Loucy (cell line): Measurements from ENCODE around the gene TPST2.

Experiments used
- H2AFZ ChIP-seq: fragments of 200-600 bp; sonication (generic); 2 replicates; pipeline ENCODE4 v1.6.0; 2016; ENCODE audit warnings: antibody characterized with exemption, mild to moderate bottlenecking, low read length, moderate library complexity
- H3F3A ChIP-seq: fragments of 200-600 bp; 2 replicates; pipeline ENCODE4 v1.6.0; 2016; ENCODE audit warnings: antibody characterized with exemption, low read depth, mild to moderate bottlenecking
- H3K27me3 ChIP-seq: fragments of 200-600 bp; sonication (generic); 2 replicates; pipeline ENCODE4 v1.6.1; 2014; ENCODE audit warnings: low read length, mild to moderate bottlenecking; ENCODE audit not compliant: insufficient read depth, poor library complexity, severe bottlenecking
- H3K36me3 ChIP-seq: fragments of 200-600 bp; sonication (generic); 2 replicates; pipeline ENCODE4 v1.6.1; 2016; ENCODE audit warnings: low read length; ENCODE audit not compliant: insufficient read depth
- H3K4me1 ChIP-seq: fragments of 200-600 bp; sonication (generic); 2 replicates; pipeline ENCODE4 v1.5.1; 2014; ENCODE audit warnings: low read length, mild to moderate bottlenecking; ENCODE audit not compliant: insufficient read depth, poor library complexity, severe bottlenecking
- H3K4me2 ChIP-seq: fragments of 200-600 bp; sonication (generic); 2 replicates; pipeline ENCODE4 v1.6.0; 2014; ENCODE audit warnings: antibody characterized with exemption, low read length, low read depth, mild to moderate bottlenecking; ENCODE audit not compliant: poor library complexity, severe bottlenecking
- H3K4me3 ChIP-seq: fragments of 200-600 bp; sonication (generic); 2 replicates; pipeline ENCODE4 v1.5.1; 2014; ENCODE audit warnings: low read length, mild to moderate bottlenecking, mixed read lengths; ENCODE audit not compliant: poor library complexity, severe bottlenecking
- H3K79me2 ChIP-seq: fragments of 200-600 bp; sonication (generic); 2 replicates; pipeline ENCODE4 v1.6.1; 2014; ENCODE audit warnings: low read length; ENCODE audit not compliant: insufficient read depth
- H3K9ac ChIP-seq: fragments of 200-600 bp; sonication (generic); 2 replicates; pipeline ENCODE4 v1.6.0; 2014; ENCODE audit warnings: mild to moderate bottlenecking, low read depth, low read length, moderate library complexity; ENCODE audit not compliant: poor library complexity, severe bottlenecking
- H3K9me2 ChIP-seq: fragments of 200-600 bp; sonication (generic); replicated peaks from 2 replicates; pipeline ENCODE4 v1.6.1; 2016; ENCODE audit warnings: low read depth, low read length, mixed read lengths
- H3K9me3 ChIP-seq: fragments of 200-600 bp; sonication (generic); 2 replicates; pipeline ENCODE4 v1.6.1; 2014; ENCODE audit warnings: mild to moderate bottlenecking, antibody characterized with exemption, low read length, low read depth; ENCODE audit not compliant: insufficient read depth
- H4K20me1 ChIP-seq: fragments of 200-600 bp; sonication (generic); 2 replicates; pipeline ENCODE4 v1.6.0; 2014; ENCODE audit warnings: antibody characterized with exemption, low read length, mild to moderate bottlenecking; ENCODE audit not compliant: insufficient read depth, poor library complexity, severe bottlenecking
- EZH2phosphoT487 ChIP-seq: fragments of 200-600 bp; IDR thresholded peaks from 2 replicates; pipeline ENCODE4 v1.6.1; 2018; ENCODE audit warnings: antibody characterized with exemption, mild to moderate bottlenecking, moderate library complexity, borderline replicate concordance
- TF ChIP-seq, protein P1 (sequence below): fragments of 200-600 bp; sonication (generic); conservative IDR thresholded peaks from 2 replicates; pipeline ENCODE4 v1.5.1; 2014; ENCODE audit warnings: mild to moderate bottlenecking, antibody characterized with exemption, low read length

The TPST2 gene

DNA sequence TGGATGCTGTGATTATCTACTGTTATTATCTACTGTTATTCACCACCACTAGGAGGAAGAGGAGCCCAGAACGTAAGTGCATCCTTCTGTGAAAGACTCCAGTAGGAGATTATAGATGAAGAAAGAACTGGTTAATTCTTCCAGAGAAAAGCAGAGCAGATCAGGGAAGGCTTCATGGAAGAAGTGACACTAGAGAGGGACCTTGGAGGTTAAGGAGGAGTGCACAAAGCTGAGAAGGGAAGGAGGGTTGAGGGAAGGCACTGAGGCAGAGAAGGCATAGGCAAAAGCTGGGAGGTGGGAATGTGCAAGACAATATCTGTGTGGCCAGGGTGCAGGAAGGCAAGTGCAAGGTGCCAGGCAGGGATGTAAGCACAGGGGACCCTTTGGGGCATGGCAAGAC is 14.4 kb upstream of the TPST2 start:
- no peaks in the 10 kb centered on the region for H4K20me1 ChIP-seq
- H3K79me2 ChIP-seq, result no peaks in the 10 kb centered on the region
- H3K9ac ChIP-seq, result no peak overlapping the region
- H3K27me3 ChIP-seq, result no peaks in the 10 kb centered on the region
- no peak overlapping the region for H3K4me2 ChIP-seq
- TF ChIP-seq, protein P1, sequence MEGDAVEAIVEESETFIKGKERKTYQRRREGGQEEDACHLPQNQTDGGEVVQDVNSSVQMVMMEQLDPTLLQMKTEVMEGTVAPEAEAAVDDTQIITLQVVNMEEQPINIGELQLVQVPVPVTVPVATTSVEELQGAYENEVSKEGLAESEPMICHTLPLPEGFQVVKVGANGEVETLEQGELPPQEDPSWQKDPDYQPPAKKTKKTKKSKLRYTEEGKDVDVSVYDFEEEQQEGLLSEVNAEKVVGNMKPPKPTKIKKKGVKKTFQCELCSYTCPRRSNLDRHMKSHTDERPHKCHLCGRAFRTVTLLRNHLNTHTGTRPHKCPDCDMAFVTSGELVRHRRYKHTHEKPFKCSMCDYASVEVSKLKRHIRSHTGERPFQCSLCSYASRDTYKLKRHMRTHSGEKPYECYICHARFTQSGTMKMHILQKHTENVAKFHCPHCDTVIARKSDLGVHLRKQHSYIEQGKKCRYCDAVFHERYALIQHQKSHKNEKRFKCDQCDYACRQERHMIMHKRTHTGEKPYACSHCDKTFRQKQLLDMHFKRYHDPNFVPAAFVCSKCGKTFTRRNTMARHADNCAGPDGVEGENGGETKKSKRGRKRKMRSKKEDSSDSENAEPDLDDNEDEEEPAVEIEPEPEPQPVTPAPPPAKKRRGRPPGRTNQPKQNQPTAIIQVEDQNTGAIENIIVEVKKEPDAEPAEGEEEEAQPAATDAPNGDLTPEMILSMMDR, result no peak
- TF ChIP-seq EZH2phosphoT487, result no peak
- H3K36me3 ChIP-seq, result no peaks in the 10 kb centered on the region
- no peak overlapping the region for H2AFZ ChIP-seq
- H3K9me3 ChIP-seq, result no peaks in the 10 kb centered on the region
- no peaks in the 10 kb centered on the region for H3F3A ChIP-seq
- H3K4me3 ChIP-seq, result no peak overlapping the region
- peaks cover 4% of the 10 kb centered on the region for H3K4me1 ChIP-seq
- H3K9me2 ChIP-seq, result no peaks in the 10 kb centered on the region

DNA sequence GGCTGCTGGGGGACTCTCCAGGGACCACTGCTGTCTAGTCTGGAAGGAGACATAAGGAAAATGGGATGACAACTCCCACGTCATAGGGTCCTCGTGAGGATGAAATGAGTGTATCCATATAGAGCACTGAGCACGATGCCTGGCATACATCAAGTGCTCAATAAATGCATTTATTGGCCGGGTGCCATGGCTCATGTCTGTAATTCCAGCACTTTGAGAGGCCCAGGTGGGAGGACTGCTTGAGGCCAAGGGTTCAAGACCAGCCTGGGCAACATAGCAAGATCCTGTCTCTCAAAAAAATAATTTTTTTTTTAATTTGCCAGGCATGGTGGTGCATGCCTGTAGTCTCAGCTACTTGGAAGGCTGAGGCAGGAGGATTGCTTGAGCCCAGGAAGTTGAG is 12.2 kb upstream of the TPST2 start:
- Histone ChIP-seq H2AFZ (no peak overlapping the region), H3K27me3 (no peaks in the 10 kb centered on the region), H3K4me1 (peaks cover 4% of the 10 kb centered on the region), H3F3A (no peaks in the 10 kb centered on the region), H4K20me1 (no peaks in the 10 kb centered on the region), H3K4me2 (no peak overlapping the region), H3K9ac (no peak overlapping the region), H3K36me3 (no peaks in the 10 kb centered on the region), H3K4me3 (no peak overlapping the region), H3K9me2 (no peaks in the 10 kb centered on the region), H3K79me2 (no peaks in the 10 kb centered on the region), H3K9me3 (no peaks in the 10 kb centered on the region)
- TF ChIP-seq EZH2phosphoT487, result no peak
- TF ChIP-seq, protein P1, result no peak

DNA sequence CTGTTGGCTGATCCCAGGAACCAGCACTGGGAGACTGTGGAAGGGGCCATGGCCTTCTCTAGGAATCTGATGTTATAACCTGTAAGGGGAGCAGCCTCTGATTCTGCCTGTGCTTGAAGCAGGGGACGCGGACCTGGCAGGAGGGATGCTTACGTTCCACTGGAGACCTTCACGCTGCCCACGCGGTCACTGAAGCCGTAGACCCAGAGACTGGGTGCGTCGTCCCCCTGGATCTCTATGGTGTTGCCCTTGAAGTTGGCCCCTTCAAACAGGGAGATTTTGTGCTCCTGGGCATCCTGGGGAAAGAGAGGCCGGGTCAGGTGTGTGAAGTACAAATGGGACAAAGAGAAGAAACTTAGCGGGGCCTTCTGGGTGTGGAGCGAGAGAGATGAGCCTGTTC is 11.8 kb upstream of the TPST2 start:
- H3K4me1 ChIP-seq, result peaks cover 4% of the 10 kb centered on the region
- H2AFZ ChIP-seq, result no peak overlapping the region
- H3K4me2 ChIP-seq, result no peak overlapping the region
- no peaks in the 10 kb centered on the region for H3K36me3 ChIP-seq
- H3F3A ChIP-seq, result no peaks in the 10 kb centered on the region
- no peaks in the 10 kb centered on the region for H3K79me2 ChIP-seq
- no peak for TF ChIP-seq EZH2phosphoT487
- TF ChIP-seq, protein P1, result no peak
- H3K9me2 ChIP-seq, result no peaks in the 10 kb centered on the region
- H3K9ac ChIP-seq, result no peak overlapping the region
- H4K20me1 ChIP-seq, result no peaks in the 10 kb centered on the region
- H3K9me3 ChIP-seq, result no peaks in the 10 kb centered on the region
- H3K4me3 ChIP-seq, result no peak overlapping the region
- no peaks in the 10 kb centered on the region for H3K27me3 ChIP-seq
